Measurements from ENCODE around the gene TBC1D12.

- TF ChIP-seq EZH2 (IDR thresholded peaks at IDR 0.05; ENCODE audit: low read depth): no peak
- TF ChIP-seq CTCF (conservative IDR thresholded peaks at IDR 0.05): no peak
Measured at GRCh38 chr10:94571081-94571480, 168.7 kb downstream of the TBC1D12 start.

All from PC-9 (cell line).